Liver (tissue), 9 donors: ENCODE data around the gene FAIM2. TPM values are rescaled to one million over a fixed set of nuclear protein-coding genes. Genes with fewer than 3 reads are reported as not detected.

Experiments used
- DNase-seq: peaks from one replicate; pipeline ENCODE4 v3.0.0-alpha.2; 2017; ENCODE audit warnings: low spot score
- H3K27ac ChIP-seq, 2 donors: one replicate each; pipeline ENCODE4 v1.7.0; 2013; ENCODE audit warnings: inconsistent platforms in 2 of 2, low read length in 2 of 2, control low read depth in 1 of 2, low read depth in 1 of 2, mild to moderate bottlenecking in 1 of 2
- H3K27me3 ChIP-seq, 4 donors: one replicate each; pipeline versions ENCODE4 v1.6.1 to v1.7.0; 2013; ENCODE audit warnings: low read length in 3 of 4, inconsistent platforms in 1 of 4, mild to moderate bottlenecking in 1 of 4, moderate library complexity in 1 of 4; ENCODE audit not compliant: control insufficient read depth in 4 of 4, insufficient read depth in 4 of 4
- H3K36me3 ChIP-seq, 4 donors: one replicate each; pipeline versions ENCODE4 v1.6.1 to v1.7.0; 2013; ENCODE audit warnings: low read length in 3 of 4, mild to moderate bottlenecking in 3 of 4, low read depth in 1 of 4, moderate library complexity in 1 of 4; ENCODE audit not compliant: control insufficient read depth in 4 of 4, insufficient read depth in 3 of 4
- H3K4me1 ChIP-seq, 4 donors: one replicate each; pipeline versions ENCODE4 v1.6.1 to v1.7.0; 2013; ENCODE audit warnings: low read length in 3 of 4, mild to moderate bottlenecking in 3 of 4, moderate library complexity in 1 of 4; ENCODE audit not compliant: control insufficient read depth in 4 of 4, insufficient read depth in 4 of 4
- H3K4me3 ChIP-seq, 3 donors: one replicate each; pipeline versions ENCODE4 v1.6.1 to v1.7.0; 2013; ENCODE audit warnings: low read length in 3 of 3, control low read depth in 1 of 3, low read depth in 1 of 3, mild to moderate bottlenecking in 1 of 3
- H3K9ac ChIP-seq, 2 donors: one replicate each; pipeline ENCODE4 v1.7.0; 2013; ENCODE audit warnings: low read length in 2 of 2, mild to moderate bottlenecking in 2 of 2, moderate library complexity in 2 of 2, control low read depth in 1 of 2, low read depth in 1 of 2
- H3K9me3 ChIP-seq, 4 donors: one replicate each; pipeline versions ENCODE4 v1.6.1 to v1.7.0; 2013; ENCODE audit warnings: low read length in 3 of 4; ENCODE audit not compliant: control insufficient read depth in 4 of 4
- CTCF ChIP-seq: fragments of 150-350 bp; IDR thresholded peaks from 2 replicates; pipeline ENCODE4 v1.5.1; 2017; ENCODE audit warnings: improper control_type of control experiment, low read depth, low read length; ENCODE audit not compliant: missing input control
- EGR1 ChIP-seq, 2 donors: IDR thresholded peaks; 2 replicates each; pipeline ENCODE4 v1.6.1; 2016 to 2018; ENCODE audit warnings: antibody characterized with exemption in 2 of 2, low read depth in 2 of 2
- FOXA2 ChIP-seq: IDR thresholded peaks from 2 replicates; pipeline ENCODE4 v1.6.1; 2016; ENCODE audit warnings: antibody characterized with exemption
- GABPA ChIP-seq, 2 donors: IDR thresholded peaks in 1 of 2; conservative IDR thresholded peaks in 1 of 2; 2 replicates each; pipeline ENCODE4 v1.6.1; 2016; ENCODE audit warnings: antibody characterized with exemption in 2 of 2, mild to moderate bottlenecking in 1 of 2, moderate library complexity in 1 of 2
- HNF4A ChIP-seq, 2 donors: conservative IDR thresholded peaks; 2 replicates each; pipeline ENCODE4 v1.6.1; 2016; ENCODE audit warnings: antibody characterized with exemption in 2 of 2, mild to moderate bottlenecking in 2 of 2
- HNF4G ChIP-seq: IDR thresholded peaks from 2 replicates; pipeline ENCODE4 v1.6.1; 2016; ENCODE audit warnings: antibody characterized with exemption
- JUND ChIP-seq, 2 donors: IDR thresholded peaks; 2 replicates each; pipeline ENCODE4 v1.6.1; 2016; ENCODE audit warnings: antibody characterized with exemption in 2 of 2
- MAX ChIP-seq: IDR thresholded peaks from 2 replicates; pipeline ENCODE4 v1.6.1; 2016; ENCODE audit warnings: antibody characterized with exemption
- NR2F2 ChIP-seq: IDR thresholded peaks from 2 replicates; pipeline ENCODE4 v1.6.1; 2016; ENCODE audit warnings: antibody characterized with exemption
- RXRA ChIP-seq, 2 donors: IDR thresholded peaks; 2 replicates each; pipeline ENCODE4 v1.6.1; 2017 to 2018; ENCODE audit warnings: antibody characterized with exemption in 2 of 2, mild to moderate bottlenecking in 1 of 2
- SP1 ChIP-seq: IDR thresholded peaks from 2 replicates; pipeline ENCODE4 v1.6.1; 2018; ENCODE audit warnings: antibody characterized with exemption, mild to moderate bottlenecking
- TAF1 ChIP-seq: conservative IDR thresholded peaks from 2 replicates; pipeline ENCODE4 v1.6.1; 2016; ENCODE audit warnings: antibody characterized with exemption, mild to moderate bottlenecking
- YY1 ChIP-seq: IDR thresholded peaks from 2 replicates; pipeline ENCODE4 v1.6.1; 2016; ENCODE audit warnings: antibody characterized with exemption, mild to moderate bottlenecking
- WGBS: extraction: QIAGEN DNeasy Blood & Tissue Kit; methylation state at CpG from one replicate; pipeline ENCODE4 v1.1.7; 2013; 5-methylcytosine and 5-hydroxymethylcytosine counted together
- polyA plus RNA-seq, 2 donors: library from polyadenylated mRNA; stranded (reverse) in 1 of 2; unstranded in 1 of 2; fragments of 200-250 nt in 1 of 2; fragments of >200 nt in 1 of 2; fragmentation: Nextera tagmentation in 1 of 2; extraction: Ambion mirVana in 1 of 2; gene quantifications; one replicate each; pipeline versions ENCODE4 v1.2.1 to v1.2.3, GENCODE V29; 2013 to 2015
- total RNA-seq, 2 donors: library from RNA; depleted of rRNA; stranded (reverse); fragments of >200 nt; gene quantifications; one replicate each; pipeline ENCODE4 v1.2.3, GENCODE V29; 2014
- TF ChIP-seq, protein P1 (sequence below): IDR thresholded peaks from 2 replicates; pipeline ENCODE4 v1.6.1; 2016; ENCODE audit warnings: antibody characterized with exemption, mild to moderate bottlenecking
- TF ChIP-seq, protein P2 (sequence below): IDR thresholded peaks from 2 replicates; pipeline ENCODE4 v1.6.1; 2016; ENCODE audit warnings: antibody characterized with exemption
- donor health status: healthy.
- donor health status: healthy.
- donor health status: healthy.
- donor health status: healthy.
- donor health status: healthy.

Gene FAIM2
- total and polyA plus RNA-seq, 4 donors: 0.06 to 0.23 TPM; not detected in 2

- 3% methylated on average over 38 of the region's 38 CpGs for WGBS
These were observed 76.2 kb downstream of the FAIM2 start for GRCh38 chr12:49827401-49828099.

GRCh38 chr12:49827051-49827400 is 76.7 kb downstream of the FAIM2 start:
- Histone ChIP-seq H3K9ac (no peak overlapping the region), H3K27me3 (no peaks in the 10 kb centered on the region), H3K4me3 (peak overlapping the region in 2 of 3 donors; percentile 78 to 91), H3K9me3 (no peaks in the 10 kb centered on the region), H3K27ac (peak overlapping the region in 1 of 2 donors; percentile 63), H3K36me3 (no peaks in the 10 kb centered on the region), H3K4me1 (peaks cover 4 to 25% (median 13%) of the 10 kb centered on the region in 4 donors)
- TF ChIP-seq HNF4G: no peak
- TF ChIP-seq NR2F2: no peak
- TF ChIP-seq GABPA (IDR thresholded peaks at IDR 0.05 in 1 of 2, conservative IDR thresholded peaks at IDR 0.05 in 1 of 2): no peak
- no peak for TF ChIP-seq EGR1 (IDR thresholded peaks at IDR 0.05; ENCODE audit: low read depth in 2 of 2)
- TF ChIP-seq SP1: no peak
- TF ChIP-seq CTCF: no peak
- no peak for TF ChIP-seq YY1
- TF ChIP-seq FOXA2: no peak
- TF ChIP-seq, protein P1, sequence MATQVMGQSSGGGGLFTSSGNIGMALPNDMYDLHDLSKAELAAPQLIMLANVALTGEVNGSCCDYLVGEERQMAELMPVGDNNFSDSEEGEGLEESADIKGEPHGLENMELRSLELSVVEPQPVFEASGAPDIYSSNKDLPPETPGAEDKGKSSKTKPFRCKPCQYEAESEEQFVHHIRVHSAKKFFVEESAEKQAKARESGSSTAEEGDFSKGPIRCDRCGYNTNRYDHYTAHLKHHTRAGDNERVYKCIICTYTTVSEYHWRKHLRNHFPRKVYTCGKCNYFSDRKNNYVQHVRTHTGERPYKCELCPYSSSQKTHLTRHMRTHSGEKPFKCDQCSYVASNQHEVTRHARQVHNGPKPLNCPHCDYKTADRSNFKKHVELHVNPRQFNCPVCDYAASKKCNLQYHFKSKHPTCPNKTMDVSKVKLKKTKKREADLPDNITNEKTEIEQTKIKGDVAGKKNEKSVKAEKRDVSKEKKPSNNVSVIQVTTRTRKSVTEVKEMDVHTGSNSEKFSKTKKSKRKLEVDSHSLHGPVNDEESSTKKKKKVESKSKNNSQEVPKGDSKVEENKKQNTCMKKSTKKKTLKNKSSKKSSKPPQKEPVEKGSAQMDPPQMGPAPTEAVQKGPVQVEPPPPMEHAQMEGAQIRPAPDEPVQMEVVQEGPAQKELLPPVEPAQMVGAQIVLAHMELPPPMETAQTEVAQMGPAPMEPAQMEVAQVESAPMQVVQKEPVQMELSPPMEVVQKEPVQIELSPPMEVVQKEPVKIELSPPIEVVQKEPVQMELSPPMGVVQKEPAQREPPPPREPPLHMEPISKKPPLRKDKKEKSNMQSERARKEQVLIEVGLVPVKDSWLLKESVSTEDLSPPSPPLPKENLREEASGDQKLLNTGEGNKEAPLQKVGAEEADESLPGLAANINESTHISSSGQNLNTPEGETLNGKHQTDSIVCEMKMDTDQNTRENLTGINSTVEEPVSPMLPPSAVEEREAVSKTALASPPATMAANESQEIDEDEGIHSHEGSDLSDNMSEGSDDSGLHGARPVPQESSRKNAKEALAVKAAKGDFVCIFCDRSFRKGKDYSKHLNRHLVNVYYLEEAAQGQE: no peak
- no peak for TF ChIP-seq JUND (IDR thresholded peaks at IDR 0.05)
- TF ChIP-seq, protein P2, sequence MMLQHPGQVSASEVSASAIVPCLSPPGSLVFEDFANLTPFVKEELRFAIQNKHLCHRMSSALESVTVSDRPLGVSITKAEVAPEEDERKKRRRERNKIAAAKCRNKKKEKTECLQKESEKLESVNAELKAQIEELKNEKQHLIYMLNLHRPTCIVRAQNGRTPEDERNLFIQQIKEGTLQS: no peak
- TF ChIP-seq TAF1: no peak
- no peak for TF ChIP-seq HNF4A (conservative IDR thresholded peaks at IDR 0.05)
- TF ChIP-seq MAX: no peak
- no peak for DNase-seq
- WGBS: 67% methylated on average over 6 of the region's 6 CpGs

More at GRCh38 chr12:49827401-49828099, 76.2 kb downstream of the FAIM2 start:
- H3K9ac ChIP-seq: peak overlapping the region in 1 of 2 donors; percentile 16
- no peaks in the 10 kb centered on the region for H3K36me3 ChIP-seq
- DNase-seq: peak; percentile 60
- no peaks in the 10 kb centered on the region for H3K27me3 ChIP-seq
- peaks cover 4 to 25% (median 13%) of the 10 kb centered on the region in 4 donors for H3K4me1 ChIP-seq
- H3K4me3 ChIP-seq: peak overlapping the region; percentile 74 to 91 (median 78)
- no peaks in the 10 kb centered on the region for H3K9me3 ChIP-seq
- TF ChIP-seq NR2F2 (peak; percentile 13), EGR1 (IDR thresholded peaks at IDR 0.05; ENCODE audit: low read depth in 2 of 2) (no peak), RXRA (IDR thresholded peaks at IDR 0.05) (peak in 1 of 2 donors; percentile 35), HNF4A (conservative IDR thresholded peaks at IDR 0.05) (peak in 1 of 2 donors; percentile 6), SP1 (no peak)
- H3K27ac ChIP-seq: peak overlapping the region; percentile 32 to 63
